Gastroesophageal sphincter (tissue), 4 donors: ENCODE measurements around the gene PPM1H. TPM values are rescaled to one million over a fixed set of nuclear protein-coding genes. Genes with fewer than 3 reads are reported as not detected.
A peak's percentile ranks its signal among the peaks of the same experiment; 100 is the strongest.

Source experiments
- ATAC-seq: fragments of 150-250 bp; one replicate; pipeline ENCODE4 v1.9.1; 2016; ENCODE audit warnings: mild to moderate bottlenecking, moderate library complexity
- H3K27ac ChIP-seq, 4 donors: fragments of 200-600 bp; sonication (generic) in 3 of 4; 1 replicate in 3 of 4; 2 replicates in 1 of 4; pipeline ENCODE4 v1.5.1; 2016 to 2019
- H3K27me3 ChIP-seq: fragments of 200-600 bp; sonication (generic); one replicate; pipeline ENCODE4 v1.5.1; 2019
- H3K36me3 ChIP-seq, 2 donors: fragments of 200-600 bp; sonication (generic); one replicate each; pipeline ENCODE4 v1.5.1; 2019; ENCODE audit warnings: control low read depth in 1 of 2
- H3K4me1 ChIP-seq, 3 donors: fragments of 200-600 bp; sonication (generic); 1 replicate in 2 of 3; 2 replicates in 1 of 3; pipeline ENCODE4 v1.5.1; 2016 to 2019; ENCODE audit warnings: control low read depth in 2 of 3
- H3K4me3 ChIP-seq, 2 donors: fragments of 200-600 bp; sonication (generic); one replicate each; pipeline ENCODE4 v1.5.1; 2019; ENCODE audit warnings: mild to moderate bottlenecking in 1 of 2, moderate library complexity in 1 of 2
- H3K9me3 ChIP-seq, 3 donors: fragments of 200-600 bp; sonication (generic); one replicate each; pipeline ENCODE4 v1.5.1; 2017 to 2019; ENCODE audit warnings: control low read depth in 2 of 3
- CTCF ChIP-seq, 4 experiments: fragments of 200-600 bp in 2 of 4; fragments of 450-650 bp in 2 of 4; sonication (generic) in 1 of 4; IDR thresholded peaks; one replicate each; pipeline ENCODE4 v1.5.1; 2017 to 2019; ENCODE audit warnings: antibody characterized with exemption in 4 of 4, mild to moderate bottlenecking in 2 of 4, moderate library complexity in 2 of 4
- EP300 ChIP-seq: sonication (generic); formaldehyde crosslinking; IDR thresholded peaks from one replicate; pipeline ENCODE4 v1.6.1; 2017; ENCODE audit warnings: antibody characterized with exemption, mild to moderate bottlenecking
- POLR2A ChIP-seq, 2 donors: fragments of 450-650 bp; IDR thresholded peaks; one replicate each; pipeline ENCODE4 v1.6.1; 2017; ENCODE audit warnings: antibody characterized with exemption in 2 of 2, mild to moderate bottlenecking in 2 of 2, moderate library complexity in 1 of 2
- POLR2AphosphoS5 ChIP-seq: sonication (generic); formaldehyde crosslinking; IDR thresholded peaks from one replicate; pipeline ENCODE4 v1.6.1; 2017; ENCODE audit warnings: antibody characterized with exemption
- whole genome bisulfite sequencing, 2 donors: methylation state at CpG; one replicate each; pipeline ENCODE4 v1.1.5; 2018; ENCODE audit warnings: low coverage in 1 of 2; 5-methylcytosine and 5-hydroxymethylcytosine counted together
- total RNA-seq, 4 donors: library from RNA; depleted of rRNA; stranded (reverse); fragments of >200 nt; gene quantifications; one replicate each; pipeline ENCODE4 v1.1.0, GENCODE V29; 2016

Gene PPM1H
- total RNA-seq, 4 donors from 2014 or later = 1.3 to 1.9 (median 1.6) TPM

GRCh38 chr12:62646566-62646965 is 288.4 kb downstream of the PPM1H start:
- peak overlapping the region in 1 of 4 donors; percentile 47 for H3K27ac ChIP-seq
- WGBS, 2 donors = 95 to 100% methylated on average over 7 to 8 of the region's 8 CpGs
- no peak for ATAC-seq

DNA sequence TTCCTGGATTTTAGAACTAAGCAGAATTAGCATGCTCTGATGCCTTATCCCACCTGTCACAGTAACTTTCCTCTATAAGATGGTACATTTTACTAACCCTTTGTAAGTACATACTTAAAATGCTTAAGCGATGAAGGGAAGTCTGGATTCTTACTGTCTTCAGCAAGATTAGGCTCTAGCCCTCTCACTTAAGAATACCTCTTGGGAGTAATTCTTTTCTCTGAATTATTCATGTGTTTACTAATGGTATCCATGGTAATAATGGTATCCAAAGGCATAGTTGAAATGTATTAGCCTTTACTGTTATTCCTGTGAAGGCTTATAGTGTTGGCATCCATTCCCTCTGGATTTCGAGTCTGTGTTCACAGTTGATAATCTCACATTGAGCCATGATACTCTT is 291.5 kb downstream of the PPM1H start:
- Histone ChIP-seq H3K27me3 (no peaks in the 10 kb centered on the region), H3K9me3 (no peaks in the 10 kb centered on the region), H3K4me1 (peaks cover 0 to 8% (median 0%) of the 10 kb centered on the region in 3 donors), H3K36me3 (no peaks in the 10 kb centered on the region), H3K27ac (no peak overlapping the region), H3K4me3 (no peak overlapping the region)
- ATAC-seq = no peak
- TF ChIP-seq EP300 (no peak), CTCF (IDR thresholded peaks at IDR 0.05) (no peak)
- WGBS, 2 donors = 86 to 92% methylated on average over 2 of the region's 2 CpGs

More at GRCh38 chr12:62646566-62646965, 288.4 kb downstream of the PPM1H start:
- Histone ChIP-seq H3K36me3 (no peaks in the 10 kb centered on the region), H3K4me3 (no peak overlapping the region), H3K9me3 (no peaks in the 10 kb centered on the region), H3K27me3 (no peaks in the 10 kb centered on the region), H3K4me1 (peaks cover 0 to 8% (median 0%) of the 10 kb centered on the region in 3 donors)
- TF ChIP-seq CTCF (IDR thresholded peaks at IDR 0.05) = no peak
- no peak for TF ChIP-seq EP300
- no peak for TF ChIP-seq POLR2A (IDR thresholded peaks at IDR 0.05)
- TF ChIP-seq POLR2AphosphoS5 = no peak

DNA sequence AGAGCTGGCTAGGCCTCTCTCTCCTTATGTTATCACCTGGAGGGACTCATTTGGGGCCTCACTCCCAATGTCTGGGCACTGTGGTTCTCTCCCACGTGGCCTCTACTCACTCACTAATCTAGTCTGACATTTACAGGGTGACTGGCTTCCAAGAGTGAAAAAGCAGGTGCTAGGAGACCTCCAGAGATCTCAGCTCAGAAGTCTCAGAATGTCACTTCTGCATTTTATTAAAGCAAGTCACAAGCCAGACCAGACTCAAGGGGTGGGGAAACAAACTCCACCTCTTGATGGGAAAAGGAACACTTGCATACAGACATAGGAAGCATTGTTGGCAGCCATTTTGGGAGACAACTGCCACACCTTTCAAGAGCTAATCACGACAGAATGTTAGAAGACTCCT is 292.5 kb downstream of the PPM1H start:
- ATAC-seq = no peak
- TF ChIP-seq EP300 = no peak
- TF ChIP-seq POLR2AphosphoS5 = no peak
- TF ChIP-seq POLR2A (IDR thresholded peaks at IDR 0.05) = no peak
- TF ChIP-seq CTCF (IDR thresholded peaks at IDR 0.05) = no peak
- Histone ChIP-seq H3K27me3 (no peaks in the 10 kb centered on the region), H3K27ac (no peak overlapping the region), H3K4me1 (peaks cover 0 to 6% (median 0%) of the 10 kb centered on the region in 3 donors), H3K36me3 (no peaks in the 10 kb centered on the region), H3K9me3 (no peaks in the 10 kb centered on the region), H3K4me3 (no peak overlapping the region)
- WGBS, 2 donors = 94% methylated on average over 2 of the region's 2 CpGs; no CpG with 5 or more reads in 1 of the 2 donors

GRCh38 chr12:62640910-62641448 is 294.0 kb downstream of the PPM1H start:
- no peaks in the 10 kb centered on the region for H3K36me3 ChIP-seq
- H3K27me3 ChIP-seq = no peaks in the 10 kb centered on the region
- no peaks in the 10 kb centered on the region for H3K9me3 ChIP-seq
- no peak overlapping the region for H3K4me3 ChIP-seq
- H3K27ac ChIP-seq = no peak overlapping the region
- ATAC-seq = no peak
- 78% methylated on average over 4 of the region's 4 CpGs; no CpG with 5 or more reads in 1 of the 2 donors for WGBS, 2 donors
- H3K4me1 ChIP-seq = no peaks in the 10 kb centered on the region
- TF ChIP-seq POLR2AphosphoS5 (no peak), EP300 (no peak), POLR2A (IDR thresholded peaks at IDR 0.05) (no peak), CTCF (IDR thresholded peaks at IDR 0.05) (no peak)

GRCh38 chr12:62637679-62638078 is 297.3 kb downstream of the PPM1H start:
- Histone ChIP-seq H3K27me3 (no peaks in the 10 kb centered on the region), H3K9me3 (no peaks in the 10 kb centered on the region), H3K4me3 (no peak overlapping the region), H3K4me1 (peaks cover 0 to 4% (median 2%) of the 10 kb centered on the region in 3 donors), H3K27ac (no peak overlapping the region), H3K36me3 (no peaks in the 10 kb centered on the region)
- ATAC-seq = no peak
- TF ChIP-seq EP300 = no peak
- TF ChIP-seq POLR2AphosphoS5 = no peak
- 67 to 100% methylated on average over 1 of the region's 5 CpGs for WGBS, 2 donors
